GM18909 (cell line): ENCODE data around the gene HES5.
"Not testable (repeated sequence)": the region's sequence is repeated elsewhere in the genome, so short reads cannot be mapped to it uniquely, and the experiment has no call there.

ENCODE experiments used
- ATAC-seq: cut with Tn5 transposase; IDR thresholded peaks from one replicate; pipeline ENCODE4 v1.9.1; 2021; ENCODE audit warnings: mild to moderate bottlenecking; ENCODE audit not compliant: unreplicated experiment, poor library complexity

Gene HES5

GRCh38 chr1:2549367-2550029 is 19.4 kb upstream of the HES5 start:
- ATAC-seq: not testable (repeated sequence)

GRCh38 chr1:2548068-2548589 is 18.1 kb upstream of the HES5 start:
- peak; percentile 25 for ATAC-seq

GRCh38 chr1:2547210-2548067 is 17.4 kb upstream of the HES5 start:
- ATAC-seq: peak; percentile 9

GRCh38 chr1:2546515-2547209 is 16.6 kb upstream of the HES5 start:
- peak; percentile 33 for ATAC-seq

- ATAC-seq: peak; percentile 40
Observed at GRCh38 chr1:2545754-2546514, 15.9 kb upstream of the HES5 start.

- ATAC-seq: no peak
Observed at GRCh38 chr1:2544875-2545640, 15.0 kb upstream of the HES5 start.

GRCh38 chr1:2544093-2544874 is 14.2 kb upstream of the HES5 start:
- ATAC-seq: no peak

- no peak for ATAC-seq
Observed at GRCh38 chr1:2543543-2544092, 13.6 kb upstream of the HES5 start.

GRCh38 chr1:2542246-2542915 is 12.3 kb upstream of the HES5 start:
- no peak for ATAC-seq

- ATAC-seq: no peak
Observed at GRCh38 chr1:2541619-2542245, 11.7 kb upstream of the HES5 start.

- ATAC-seq: no peak
Observed at GRCh38 chr1:2540816-2541492, 10.9 kb upstream of the HES5 start.

- ATAC-seq: no peak
Observed at GRCh38 chr1:2539312-2539907, 9.3 kb upstream of the HES5 start.

GRCh38 chr1:2538872-2539271 is 8.8 kb upstream of the HES5 start:
- ATAC-seq: no peak

- ATAC-seq: no peak
Observed at GRCh38 chr1:2538376-2538775, 8.3 kb upstream of the HES5 start.

GRCh38 chr1:2537784-2538115 is 7.7 kb upstream of the HES5 start:
- no peak for ATAC-seq

- no peak for ATAC-seq
Observed at GRCh38 chr1:2535981-2536380, 5.9 kb upstream of the HES5 start.

GRCh38 chr1:2535455-2535854 is 5.4 kb upstream of the HES5 start:
- no peak for ATAC-seq
